ENCODE measurements around the gene ELMO1. TPM values are rescaled to one million over a fixed set of nuclear protein-coding genes. Genes with fewer than 3 reads are reported as not detected.
A peak's percentile ranks its signal among the peaks of the same experiment; 100 is the strongest.

The ELMO1 gene
- polyA plus RNA-seq, 1 donor (not counting 4 experiments of a cell fraction or from before 2014, with no cell fraction given), result not detected

GRCh38 chr7:36823353-36823752, 625.3 kb downstream of the ELMO1 start:
- H3K9me3 ChIP-seq (ENCODE audit: control insufficient read depth, low read depth, low read length), result no peaks in the 10 kb centered on the region
- H3K9ac ChIP-seq (ENCODE audit: control insufficient read depth, extremely low read depth, insufficient read depth, low read length), result no peak overlapping the region
- peaks cover 15% of the 10 kb centered on the region for H3K4me1 ChIP-seq (ENCODE audit: control insufficient read depth, extremely low read depth, insufficient read depth, low read length)
- FAIRE-seq (no peak), DNase-seq (ENCODE audit: low read depth, low spot score) (no peak)
- H4K20me1 ChIP-seq (ENCODE audit: control insufficient read depth, extremely low read depth, insufficient read depth, low read length), result no peaks in the 10 kb centered on the region
- dilution Hi-C loops (cut with MboI; ENCODE audit: extremely low pct_ligation_motif_present, low sequenced_read_pairs), result no loop called here
- H3K27me3 ChIP-seq (ENCODE audit: control insufficient read depth, extremely low read depth, insufficient read depth, low read length), result no peaks in the 10 kb centered on the region
- H3K9me1 ChIP-seq (ENCODE audit: control insufficient read depth, extremely low read depth, insufficient read depth, low read length), result no peaks in the 10 kb centered on the region
- no peak overlapping the region for H3K4me2 ChIP-seq (ENCODE audit: control insufficient read depth, extremely low read depth, insufficient read depth, low read depth, low read length)
- H3K4me3 ChIP-seq (ENCODE audit: control insufficient read depth in 2 of 3, extremely low read depth in 1 of 3, insufficient read depth in 2 of 3, low read depth in 1 of 3, low read length in 3 of 3), result no peak overlapping the region
- no peak overlapping the region for H2AFZ ChIP-seq (ENCODE audit: control insufficient read depth, low read length)
- TF ChIP-seq, protein P1, sequence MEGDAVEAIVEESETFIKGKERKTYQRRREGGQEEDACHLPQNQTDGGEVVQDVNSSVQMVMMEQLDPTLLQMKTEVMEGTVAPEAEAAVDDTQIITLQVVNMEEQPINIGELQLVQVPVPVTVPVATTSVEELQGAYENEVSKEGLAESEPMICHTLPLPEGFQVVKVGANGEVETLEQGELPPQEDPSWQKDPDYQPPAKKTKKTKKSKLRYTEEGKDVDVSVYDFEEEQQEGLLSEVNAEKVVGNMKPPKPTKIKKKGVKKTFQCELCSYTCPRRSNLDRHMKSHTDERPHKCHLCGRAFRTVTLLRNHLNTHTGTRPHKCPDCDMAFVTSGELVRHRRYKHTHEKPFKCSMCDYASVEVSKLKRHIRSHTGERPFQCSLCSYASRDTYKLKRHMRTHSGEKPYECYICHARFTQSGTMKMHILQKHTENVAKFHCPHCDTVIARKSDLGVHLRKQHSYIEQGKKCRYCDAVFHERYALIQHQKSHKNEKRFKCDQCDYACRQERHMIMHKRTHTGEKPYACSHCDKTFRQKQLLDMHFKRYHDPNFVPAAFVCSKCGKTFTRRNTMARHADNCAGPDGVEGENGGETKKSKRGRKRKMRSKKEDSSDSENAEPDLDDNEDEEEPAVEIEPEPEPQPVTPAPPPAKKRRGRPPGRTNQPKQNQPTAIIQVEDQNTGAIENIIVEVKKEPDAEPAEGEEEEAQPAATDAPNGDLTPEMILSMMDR (optimal IDR thresholded peaks at IDR 0.05 in 1 of 3, IDR thresholded peaks at IDR 0.05 in 1 of 3, conservative IDR thresholded peaks at IDR 0.05 in 1 of 3; ENCODE audit: extremely low read depth in 1 of 3, insufficient read depth in 2 of 3, low read length in 3 of 3), result no peak
- no peak for TF ChIP-seq EZH2 (IDR thresholded peaks at IDR 0.05; ENCODE audit: low read length)
- H3K79me2 ChIP-seq (ENCODE audit: control insufficient read depth, insufficient read depth, low read length), result no peaks in the 10 kb centered on the region
- H3K36me3 ChIP-seq (ENCODE audit: control insufficient read depth in 2 of 2, extremely low read depth in 1 of 2, insufficient read depth in 2 of 2, low read length in 2 of 2), result no peaks in the 10 kb centered on the region
- no peak overlapping the region for H3K27ac ChIP-seq (ENCODE audit: control insufficient read depth, insufficient read depth, low read length)

- Histone ChIP-seq H3K9ac (ENCODE audit: control insufficient read depth, extremely low read depth, insufficient read depth, low read length) (no peak overlapping the region), H3K27me3 (ENCODE audit: control insufficient read depth, extremely low read depth, insufficient read depth, low read length) (no peaks in the 10 kb centered on the region), H3K9me1 (ENCODE audit: control insufficient read depth, extremely low read depth, insufficient read depth, low read length) (no peaks in the 10 kb centered on the region), H4K20me1 (ENCODE audit: control insufficient read depth, extremely low read depth, insufficient read depth, low read length) (no peaks in the 10 kb centered on the region), H3K27ac (ENCODE audit: control insufficient read depth, insufficient read depth, low read length) (no peak overlapping the region), H3K36me3 (ENCODE audit: control insufficient read depth in 2 of 2, extremely low read depth in 1 of 2, insufficient read depth in 2 of 2, low read length in 2 of 2) (no peaks in the 10 kb centered on the region), H2AFZ (ENCODE audit: control insufficient read depth, low read length) (no peak overlapping the region), H3K4me2 (ENCODE audit: control insufficient read depth, extremely low read depth, insufficient read depth, low read depth, low read length) (no peak overlapping the region), H3K9me3 (ENCODE audit: control insufficient read depth, low read depth, low read length) (no peaks in the 10 kb centered on the region), H3K4me3 (ENCODE audit: control insufficient read depth in 2 of 3, extremely low read depth in 1 of 3, insufficient read depth in 2 of 3, low read depth in 1 of 3, low read length in 3 of 3) (no peak overlapping the region), H3K4me1 (ENCODE audit: control insufficient read depth, extremely low read depth, insufficient read depth, low read length) (peaks cover 15% of the 10 kb centered on the region), H3K79me2 (ENCODE audit: control insufficient read depth, insufficient read depth, low read length) (no peaks in the 10 kb centered on the region)
- dilution Hi-C loops (cut with MboI; ENCODE audit: extremely low pct_ligation_motif_present, low sequenced_read_pairs), result no loop called here
- TF ChIP-seq EZH2 (IDR thresholded peaks at IDR 0.05; ENCODE audit: low read length), result no peak
- TF ChIP-seq, protein P1 (optimal IDR thresholded peaks at IDR 0.05 in 1 of 3, IDR thresholded peaks at IDR 0.05 in 1 of 3, conservative IDR thresholded peaks at IDR 0.05 in 1 of 3; ENCODE audit: extremely low read depth in 1 of 3, insufficient read depth in 2 of 3, low read length in 3 of 3), result no peak
- DNase-seq (ENCODE audit: low read depth, low spot score), result no peak
- peak; percentile 75 for FAIRE-seq
Measured at GRCh38 chr7:36821617-36822016, 627.0 kb downstream of the ELMO1 start.

Data from keratinocyte (primary cell).